G401.6 (cell line): Measurements from ENCODE around the gene ZBTB49.

Experiments used
- FAIRE-seq: peaks from 2 replicates; lab custom pipeline; 2012; peaks lifted over from hg19 to GRCh38; lab: Jason Lieb, UNC

The ZBTB49 gene

DNA sequence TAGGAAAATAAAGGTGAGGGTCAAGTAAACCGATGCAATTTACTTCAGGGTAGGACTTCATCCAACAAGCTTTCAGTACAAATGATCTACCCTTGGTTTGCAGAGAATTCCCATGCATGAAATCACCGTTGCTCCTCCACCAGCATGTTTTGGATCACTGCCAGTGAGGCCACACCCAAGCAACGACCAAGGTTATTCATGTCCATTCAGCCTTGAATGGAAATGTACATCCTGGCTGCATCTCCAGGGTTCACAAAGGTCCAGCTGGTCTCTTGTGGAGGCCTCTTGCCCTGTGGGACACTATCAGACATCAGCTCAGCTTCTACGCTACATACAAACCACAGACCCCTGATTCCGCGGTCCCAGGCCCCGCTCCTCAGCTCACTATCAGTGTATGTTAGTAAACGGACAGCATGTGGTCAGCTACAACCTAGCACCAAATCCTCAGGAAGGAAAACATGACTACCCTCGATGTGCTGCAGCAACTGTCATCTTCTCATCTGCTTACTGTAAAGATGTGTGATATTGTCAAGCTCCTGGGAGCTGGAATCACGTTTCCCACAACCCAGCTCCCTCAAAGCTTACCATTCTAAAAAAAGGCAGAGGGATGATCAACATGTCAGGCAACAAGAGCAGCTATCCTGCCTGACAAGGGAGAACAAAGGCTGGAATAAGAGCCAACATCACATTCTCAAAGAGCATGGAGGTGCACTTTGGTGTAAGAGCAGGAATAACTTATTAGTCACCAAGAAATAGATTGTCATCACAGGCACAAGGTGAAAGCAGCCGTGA is 5.0 kb upstream of the ZBTB49 start:
- no peak for FAIRE-seq

DNA sequence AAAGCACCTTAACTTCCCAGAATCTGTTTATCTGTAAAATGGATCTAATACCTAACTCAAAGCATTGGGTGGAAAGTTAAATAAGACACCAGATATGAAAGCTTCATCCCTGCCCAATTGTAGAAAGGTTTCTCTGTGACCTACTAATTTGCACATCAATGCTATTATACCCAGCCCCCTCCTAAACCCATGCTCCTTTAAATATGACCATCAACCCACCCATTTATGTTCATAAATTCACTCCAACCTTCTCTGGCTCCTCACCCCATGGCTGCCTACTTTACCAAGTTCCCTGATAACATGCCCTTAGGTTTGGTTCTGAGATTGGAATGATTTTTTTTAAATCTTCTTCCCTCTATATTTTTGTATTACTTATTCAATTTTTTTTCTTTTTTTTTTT is 2.0 kb upstream of the ZBTB49 start:
- FAIRE-seq = no peak

DNA sequence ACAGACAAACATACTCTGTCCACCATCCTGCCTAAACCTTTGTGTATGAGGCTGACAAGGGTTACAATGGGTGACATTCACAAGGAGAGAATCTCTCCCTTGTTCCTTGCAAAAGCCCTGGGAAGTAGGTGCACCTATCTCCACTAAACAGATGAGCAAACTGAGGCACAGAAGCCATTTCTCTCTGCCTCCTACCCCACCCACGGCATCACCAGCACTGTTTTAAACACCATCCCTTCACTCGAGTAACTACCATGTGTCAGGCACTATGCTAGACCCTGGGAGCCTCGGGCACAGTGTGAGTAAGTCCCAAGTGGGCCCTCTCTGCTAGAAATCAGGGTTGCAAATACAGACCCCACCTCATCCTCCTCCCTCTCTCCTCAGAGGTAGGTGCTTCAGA is 996 bp upstream of the ZBTB49 start:
- FAIRE-seq = no peak

DNA sequence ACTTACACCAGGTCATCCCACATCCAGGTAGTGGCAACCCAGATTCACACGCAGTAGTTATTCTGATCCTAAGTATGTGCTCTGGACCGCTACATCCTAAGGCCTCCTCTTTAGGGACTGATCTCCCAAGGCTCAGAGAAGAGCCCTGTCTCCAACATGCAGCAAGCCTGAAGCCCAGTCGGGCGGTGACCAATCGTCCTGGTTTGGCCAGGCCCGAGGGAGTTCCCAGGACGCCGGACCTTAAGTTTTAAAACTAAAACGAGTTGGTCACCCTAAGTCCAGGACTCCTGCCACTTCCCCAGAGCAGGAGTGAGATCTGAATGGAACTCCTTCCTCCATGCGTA is 482 bp upstream of the ZBTB49 start:
- FAIRE-seq = no peak

DNA sequence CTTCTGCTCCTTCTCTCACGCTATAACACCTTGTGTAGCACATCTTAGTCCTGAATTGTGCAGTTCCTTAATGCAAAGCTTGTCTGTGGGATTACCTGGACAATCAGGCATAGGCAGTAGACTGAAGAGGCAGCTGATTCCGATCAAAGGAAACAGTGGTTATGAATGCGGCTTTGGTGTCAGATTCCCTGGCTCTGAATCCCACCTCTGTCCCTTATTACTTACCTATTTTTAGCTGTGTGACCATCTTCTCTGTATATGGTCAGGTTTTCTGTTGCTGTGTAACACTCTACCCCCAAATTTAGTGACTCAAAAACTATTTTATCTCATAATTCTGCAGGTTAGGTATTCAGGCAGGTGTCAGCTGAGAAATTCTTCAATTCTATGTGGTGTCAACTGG is 3.2 kb downstream of the ZBTB49 start:
- FAIRE-seq = no peak

DNA sequence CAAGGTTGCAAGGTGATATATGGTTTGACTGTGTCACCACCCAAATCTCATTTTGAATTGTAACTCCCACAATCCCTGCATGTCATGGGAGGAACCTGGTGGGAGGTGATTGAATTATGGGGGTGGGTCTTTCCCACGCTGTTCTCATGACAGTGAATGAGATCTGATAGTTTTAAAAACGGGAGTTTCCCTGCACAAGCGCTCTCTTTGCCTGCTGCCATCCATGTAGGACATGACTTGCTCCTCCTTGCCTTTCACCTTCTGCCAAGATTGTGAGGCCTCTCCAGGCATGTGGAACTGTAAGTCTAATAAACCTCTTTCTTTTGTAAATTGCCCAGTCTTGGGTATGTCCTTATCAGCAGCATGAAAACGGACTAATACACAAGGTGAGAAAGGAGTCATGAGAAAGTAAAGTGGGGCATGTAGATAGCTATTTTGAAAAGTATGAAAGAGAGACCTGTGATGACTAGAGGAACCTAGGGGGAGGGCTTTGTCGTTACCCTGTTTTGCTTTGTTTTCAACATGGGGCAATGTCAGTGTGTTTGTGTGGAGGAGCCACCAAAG is 6.3 kb downstream of the ZBTB49 start:
- no peak for FAIRE-seq

DNA sequence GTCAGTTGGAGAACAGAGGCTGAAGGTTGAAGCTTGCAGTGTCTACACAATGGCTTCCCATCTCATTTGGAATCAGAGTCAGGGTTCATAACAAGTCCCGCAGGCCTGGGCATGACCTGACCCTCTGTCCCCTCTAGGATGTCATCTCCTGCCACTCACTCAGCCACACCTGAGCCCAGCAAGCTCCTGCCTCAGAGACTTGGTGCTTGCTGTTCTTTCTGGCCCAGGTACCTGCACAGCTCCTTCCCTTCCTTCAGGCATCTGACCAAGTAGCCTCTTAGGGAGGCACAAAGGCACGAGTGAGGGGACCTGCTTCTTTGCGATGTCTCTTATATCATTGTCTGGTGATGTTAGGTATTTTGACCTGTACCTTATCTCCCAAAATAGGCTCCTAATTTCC is 9.0 kb downstream of the ZBTB49 start:
- FAIRE-seq = no peak

DNA sequence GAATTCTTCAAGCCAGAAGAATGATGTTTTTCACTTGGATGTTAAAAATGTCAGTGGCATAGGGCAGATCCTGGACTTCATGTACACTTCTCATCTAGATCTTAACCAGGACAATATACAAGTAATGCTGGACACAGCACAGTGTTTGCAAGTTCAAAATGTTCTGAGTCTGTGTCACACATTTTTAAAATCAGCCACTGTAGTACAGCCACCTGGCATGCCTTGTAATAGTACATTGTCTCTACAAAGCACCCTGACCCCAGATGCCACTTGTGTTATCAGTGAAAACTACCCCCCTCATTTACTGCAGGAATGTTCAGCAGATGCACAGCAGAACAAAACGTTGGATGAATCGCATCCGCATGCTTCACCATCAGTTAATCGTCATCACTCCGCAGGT is 11.9 kb downstream of the ZBTB49 start:
- FAIRE-seq = no peak

DNA sequence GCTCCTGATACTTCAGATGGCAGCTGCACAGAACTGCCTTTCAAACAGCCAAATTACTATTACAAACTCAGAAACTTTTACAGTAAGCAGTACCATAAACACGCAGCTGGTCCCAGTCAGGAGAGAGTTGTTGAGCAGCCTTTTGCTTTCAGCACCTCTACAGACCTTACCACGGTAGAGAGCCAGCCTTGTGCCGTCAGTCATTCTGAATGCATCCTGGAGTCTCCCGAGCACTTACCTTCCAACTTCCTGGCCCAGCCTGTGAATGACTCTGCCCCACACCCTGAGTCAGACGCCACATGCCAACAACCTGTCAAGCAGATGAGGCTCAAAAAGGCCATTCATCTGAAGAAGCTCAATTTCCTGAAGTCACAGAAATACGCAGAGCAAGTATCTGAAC is 12.4 kb downstream of the ZBTB49 start:
- no peak for FAIRE-seq

DNA sequence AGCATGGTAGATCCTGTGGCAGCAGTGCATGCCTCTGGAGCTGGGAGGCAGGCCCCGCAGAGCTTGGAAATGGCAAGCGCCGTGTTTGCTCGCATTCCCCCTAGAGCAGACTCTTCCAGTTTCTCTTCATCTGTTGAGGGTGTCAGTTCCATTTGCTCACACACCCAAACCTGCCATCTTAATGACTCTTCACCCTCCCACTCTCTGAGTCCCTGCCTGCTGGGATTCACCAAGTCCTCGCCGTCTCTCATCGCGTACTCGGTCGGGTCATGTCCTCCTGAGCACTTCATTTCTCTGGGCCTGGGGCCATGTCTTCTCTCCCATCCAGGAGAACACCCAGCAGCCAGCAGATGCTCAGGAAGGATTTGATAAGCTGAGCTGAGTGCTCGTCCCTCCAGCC is 16.9 kb downstream of the ZBTB49 start:
- no peak for FAIRE-seq

DNA sequence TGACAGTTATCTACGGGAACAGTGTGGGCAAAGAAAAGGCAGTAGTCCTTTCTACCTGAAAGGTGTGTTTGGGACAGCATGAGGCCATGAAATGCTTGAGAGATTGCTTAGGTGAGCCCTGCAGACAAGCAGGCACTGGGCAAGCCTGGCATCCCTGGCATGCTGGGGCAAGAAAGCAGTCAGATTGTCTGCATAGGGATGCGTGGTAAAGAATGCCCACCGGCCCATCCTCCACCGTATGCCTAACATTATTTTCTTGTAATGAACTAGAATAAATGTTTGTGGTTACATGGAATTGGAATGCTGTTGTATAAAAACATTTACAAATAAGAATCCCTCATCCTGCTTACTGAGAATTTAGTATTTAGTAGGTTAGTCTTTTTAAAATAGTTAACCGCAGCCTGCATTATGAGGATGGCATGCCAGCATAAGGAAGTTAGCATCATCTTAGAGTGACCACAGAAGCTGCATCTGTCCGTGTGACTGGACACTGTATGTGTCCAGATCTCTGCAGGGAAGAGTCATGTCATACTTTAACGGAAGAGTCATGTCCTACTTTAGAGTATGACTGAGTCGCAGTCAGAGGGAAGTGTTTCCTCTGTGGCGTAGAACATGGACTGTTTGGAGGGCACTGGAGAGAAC is 18.9 kb downstream of the ZBTB49 start:
- no peak for FAIRE-seq

DNA sequence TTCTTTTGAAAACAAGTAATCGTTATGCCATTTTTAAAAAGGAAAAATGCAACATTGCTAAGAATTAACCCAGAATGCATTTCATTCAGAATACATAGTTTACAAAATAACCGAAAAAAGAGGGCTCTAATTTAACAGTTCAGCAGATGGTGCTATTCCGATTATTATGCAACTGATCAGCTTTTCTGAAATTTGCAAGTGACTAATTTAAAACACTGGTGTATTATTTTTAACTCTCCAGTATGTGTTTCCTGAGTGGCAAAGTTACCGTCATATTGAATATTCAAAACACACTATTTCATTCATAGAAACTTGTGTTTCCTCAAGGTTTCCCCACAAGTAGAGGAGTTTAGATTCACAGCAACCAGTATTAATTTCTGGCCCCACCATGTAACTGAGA is 21.1 kb downstream of the ZBTB49 start:
- FAIRE-seq = peak; percentile 63

DNA sequence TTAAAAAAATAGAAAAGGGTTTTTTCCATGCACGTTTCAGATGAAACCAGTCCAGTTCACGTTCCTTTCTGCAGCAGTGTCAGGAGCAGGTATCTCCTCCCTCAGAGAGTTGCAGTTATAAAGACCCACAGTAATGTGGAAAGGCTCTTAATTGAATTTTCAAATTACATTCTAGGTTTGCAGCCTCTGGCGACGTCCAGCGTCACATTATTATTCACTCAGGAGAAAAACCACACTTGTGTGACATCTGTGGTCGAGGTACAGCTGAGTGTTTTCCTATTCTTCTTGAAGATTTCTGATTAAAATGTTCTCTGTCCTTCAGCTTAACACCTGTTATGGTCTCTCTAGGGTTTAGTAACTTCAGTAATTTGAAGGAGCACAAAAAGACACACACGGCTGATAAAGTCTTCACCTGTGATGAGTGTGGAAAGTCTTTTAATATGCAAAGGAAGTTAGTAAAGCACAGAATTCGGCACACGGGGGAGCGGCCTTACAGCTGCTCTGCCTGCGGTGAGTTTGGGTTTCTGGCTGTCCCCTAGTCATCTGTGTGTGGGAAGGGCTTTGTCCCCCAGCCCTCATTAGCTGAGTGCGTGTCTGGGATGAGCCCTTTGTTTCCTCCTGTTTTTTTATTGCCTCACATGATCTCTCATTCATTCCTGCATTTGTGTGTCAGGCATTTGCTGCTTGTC is 25.6 kb downstream of the ZBTB49 start:
- FAIRE-seq = no peak

DNA sequence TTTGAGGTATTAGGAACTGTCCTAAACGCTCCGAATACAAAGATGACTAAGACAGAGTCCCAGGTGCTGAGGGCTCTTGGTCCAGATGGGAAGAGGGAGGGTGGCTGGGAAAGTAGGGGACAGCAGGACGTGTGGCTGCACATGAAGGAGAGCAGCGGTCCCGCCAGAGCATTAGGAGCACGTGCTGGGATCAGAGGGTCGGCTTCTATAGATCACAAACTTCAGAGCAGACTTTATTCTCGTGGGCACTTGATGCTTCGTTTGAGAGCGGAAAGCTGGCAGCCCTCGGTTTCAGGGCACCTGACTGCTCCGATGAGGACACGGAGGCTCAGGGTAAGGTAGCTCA is 26.1 kb downstream of the ZBTB49 start:
- FAIRE-seq = no peak

DNA sequence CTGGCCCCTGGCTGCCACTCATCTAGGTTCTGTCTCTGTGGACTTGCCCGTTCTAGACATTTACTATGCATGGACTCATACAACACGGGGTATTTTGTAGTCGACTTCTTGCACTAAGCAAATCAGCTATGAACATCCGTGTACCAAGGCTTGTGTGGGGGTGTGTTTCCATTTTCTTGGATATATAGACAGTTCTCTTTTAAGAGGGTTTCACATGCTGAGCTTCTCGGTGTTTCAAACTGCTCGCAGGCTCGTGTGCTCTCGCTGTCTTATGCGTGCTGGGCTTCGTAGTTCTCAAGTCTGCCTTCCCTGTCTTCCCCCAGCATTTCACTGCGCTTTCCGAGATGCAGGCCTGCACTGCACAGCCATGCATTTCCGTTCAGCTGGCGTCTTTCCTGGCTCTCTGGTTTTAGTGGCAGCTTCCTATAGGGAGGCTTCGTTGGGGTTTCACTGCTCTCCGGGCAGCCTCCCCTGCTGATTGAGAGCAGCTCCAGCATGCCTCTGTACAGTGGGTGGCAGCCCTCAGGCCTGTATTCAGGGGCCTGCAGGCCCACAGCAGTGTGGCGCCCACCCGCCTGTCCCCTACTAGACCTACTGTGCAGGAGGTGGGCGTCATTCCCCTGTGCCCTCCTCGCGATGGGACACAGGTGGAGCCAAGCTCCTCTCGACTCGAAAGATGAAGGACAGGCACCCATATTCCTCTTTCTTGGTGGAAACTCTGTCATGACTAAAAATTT is 27.6 kb downstream of the ZBTB49 start:
- no peak for FAIRE-seq

DNA sequence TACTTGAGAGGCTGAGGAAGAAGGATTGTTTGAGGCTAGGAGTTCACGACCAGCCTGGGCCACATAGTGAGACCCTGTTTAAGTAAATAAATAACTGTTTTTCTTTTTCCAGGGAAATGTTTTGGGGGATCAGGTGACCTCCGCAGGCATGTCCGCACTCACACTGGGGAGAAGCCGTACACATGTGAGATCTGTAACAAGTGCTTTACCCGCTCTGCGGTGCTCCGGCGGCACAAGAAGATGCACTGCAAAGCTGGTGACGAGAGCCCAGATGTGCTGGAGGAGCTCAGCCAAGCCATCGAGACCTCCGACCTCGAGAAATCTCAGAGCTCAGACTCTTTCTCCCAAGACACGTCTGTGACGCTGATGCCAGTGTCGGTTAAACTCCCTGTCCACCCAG is 30.5 kb downstream of the ZBTB49 start:
- FAIRE-seq = no peak

DNA sequence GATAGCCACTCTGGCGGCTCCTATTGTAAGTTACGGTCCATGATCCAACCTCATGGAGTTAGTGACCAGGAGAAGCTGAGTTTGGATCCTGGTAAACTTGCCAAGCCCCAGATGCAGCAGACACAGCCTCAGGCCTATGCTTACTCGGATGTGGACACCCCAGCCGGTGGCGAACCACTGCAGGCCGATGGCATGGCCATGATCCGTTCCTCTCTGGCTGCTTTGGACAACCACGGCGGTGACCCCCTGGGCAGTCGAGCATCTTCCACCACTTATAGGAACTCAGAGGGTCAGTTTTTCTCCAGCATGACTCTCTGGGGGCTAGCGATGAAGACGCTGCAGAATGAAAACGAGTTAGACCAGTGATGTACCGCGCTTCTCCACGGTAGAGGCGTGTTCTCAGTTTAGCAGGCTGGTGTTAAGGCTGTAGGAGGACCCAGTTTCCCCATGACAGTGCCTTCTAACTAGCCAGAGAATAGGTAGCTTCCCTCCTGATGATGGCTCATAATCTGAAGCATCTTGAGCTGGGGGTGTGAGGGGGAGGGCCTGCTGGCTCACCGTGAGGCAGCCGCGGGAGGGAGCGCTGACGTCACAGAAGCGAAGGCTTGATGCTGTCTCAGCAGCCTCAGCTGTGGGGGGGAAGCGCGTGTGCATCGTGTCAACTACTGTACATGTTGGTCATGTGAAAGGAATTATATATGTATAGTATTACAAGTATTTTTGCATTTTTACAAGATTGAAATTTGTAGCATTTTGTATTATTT is 31.1 kb downstream of the ZBTB49 start:
- no peak for FAIRE-seq

DNA sequence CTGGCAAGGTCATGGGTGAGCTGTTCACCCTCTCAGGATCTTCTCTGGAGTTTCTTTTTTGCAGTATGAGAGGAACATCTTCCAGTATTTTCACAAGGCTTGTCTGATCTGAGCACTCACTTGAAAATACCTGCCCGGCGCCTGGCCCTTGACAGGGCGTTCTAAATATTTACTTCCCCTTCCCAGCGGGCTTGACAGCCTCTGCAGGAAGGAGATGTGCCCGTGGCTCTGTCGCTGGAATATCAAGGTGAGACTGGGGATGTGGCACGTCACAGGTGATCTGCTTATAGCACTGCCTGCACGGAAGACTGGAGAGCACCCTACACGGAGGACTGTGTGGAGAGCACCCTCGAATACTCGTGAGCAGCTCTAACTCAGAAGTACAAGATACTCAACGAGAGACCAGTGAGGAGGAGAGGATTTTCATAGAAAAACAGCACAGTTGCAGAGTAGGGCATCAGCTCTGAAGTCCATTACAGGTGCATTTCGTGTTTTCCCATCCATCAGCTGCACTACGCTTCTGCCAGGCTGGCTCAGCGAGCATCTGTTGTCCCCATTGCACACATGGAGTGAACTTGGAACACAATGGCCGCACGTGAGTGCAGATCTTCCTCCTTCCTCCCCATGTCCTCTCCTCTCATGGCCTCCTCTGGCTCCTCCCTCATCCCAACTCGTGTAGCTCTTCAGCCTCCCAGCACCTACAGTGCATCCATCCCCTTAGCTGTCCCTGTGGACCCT is 32.1 kb downstream of the ZBTB49 start:
- FAIRE-seq = no peak

DNA sequence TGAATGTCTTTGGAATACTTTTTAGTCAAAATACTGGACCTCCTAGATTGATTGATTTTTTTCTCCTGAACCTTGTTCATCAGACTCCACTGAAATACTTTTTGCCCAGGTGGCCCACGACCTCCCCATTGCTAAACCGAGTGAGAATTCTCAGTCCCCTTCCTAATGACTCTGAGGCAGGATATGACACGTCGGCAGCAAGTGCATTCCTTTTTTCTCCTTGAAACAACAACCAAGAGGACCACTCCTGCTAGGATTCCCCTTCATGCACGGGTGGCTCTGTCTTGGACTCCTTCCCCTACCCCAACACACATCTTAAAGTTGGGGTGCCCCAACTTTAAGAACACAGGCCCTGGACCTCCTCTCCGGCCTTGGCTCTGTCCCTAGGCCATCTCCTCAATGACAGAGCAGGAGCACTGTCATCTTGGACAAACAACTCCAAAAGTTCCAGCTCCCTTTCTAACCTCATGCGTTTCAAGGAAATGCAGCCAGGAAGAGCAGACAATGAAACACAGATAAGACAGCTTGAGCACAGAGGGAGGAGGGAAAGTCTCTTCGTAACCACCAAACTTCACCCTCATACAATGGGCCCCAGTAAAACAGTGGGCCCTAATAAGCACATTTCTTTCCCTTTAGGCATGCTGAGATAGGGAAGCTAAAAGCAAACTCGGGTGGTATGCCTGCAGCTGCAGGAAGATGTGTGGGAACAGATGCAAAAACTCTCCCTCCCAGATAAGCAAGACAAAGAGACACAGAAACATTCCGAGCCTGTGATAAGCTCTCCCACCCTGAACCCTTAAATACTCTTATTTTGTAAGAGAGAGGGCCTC is 33.9 kb downstream of the ZBTB49 start:
- FAIRE-seq = no peak

DNA sequence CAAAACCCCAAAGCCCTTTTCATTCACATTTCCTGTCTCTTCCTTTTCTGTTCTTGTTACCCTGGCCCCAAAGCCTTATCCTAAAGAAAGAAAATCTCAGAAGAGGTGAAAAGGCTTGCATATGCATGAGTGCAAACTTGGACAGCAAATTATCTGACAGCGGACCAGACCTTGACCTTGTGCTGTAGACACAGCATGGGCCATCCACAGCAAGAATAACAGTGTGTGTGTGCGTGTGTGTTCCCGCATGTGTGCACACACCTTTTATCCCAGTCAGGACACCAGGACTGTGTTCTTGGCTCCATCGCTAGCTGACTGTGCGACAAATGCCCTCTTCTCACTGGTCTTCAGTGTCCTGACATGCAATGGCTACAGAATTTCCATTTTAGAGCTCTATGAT is 35.3 kb downstream of the ZBTB49 start:
- no peak for FAIRE-seq
